UCSD-AML1 (cell line): ENCODE measurements around the gene AGPS.
"Not testable (repeated sequence)": the region's sequence is repeated elsewhere in the genome, so short reads cannot be mapped to it uniquely, and the experiment has no call there.

ENCODE experiments used
- DNase-seq: peaks from one replicate; lab custom pipeline; 2025; ENCODE audit not compliant: unreplicated experiment; lab: John Stamatoyannopoulos, UW

The AGPS gene

DNA sequence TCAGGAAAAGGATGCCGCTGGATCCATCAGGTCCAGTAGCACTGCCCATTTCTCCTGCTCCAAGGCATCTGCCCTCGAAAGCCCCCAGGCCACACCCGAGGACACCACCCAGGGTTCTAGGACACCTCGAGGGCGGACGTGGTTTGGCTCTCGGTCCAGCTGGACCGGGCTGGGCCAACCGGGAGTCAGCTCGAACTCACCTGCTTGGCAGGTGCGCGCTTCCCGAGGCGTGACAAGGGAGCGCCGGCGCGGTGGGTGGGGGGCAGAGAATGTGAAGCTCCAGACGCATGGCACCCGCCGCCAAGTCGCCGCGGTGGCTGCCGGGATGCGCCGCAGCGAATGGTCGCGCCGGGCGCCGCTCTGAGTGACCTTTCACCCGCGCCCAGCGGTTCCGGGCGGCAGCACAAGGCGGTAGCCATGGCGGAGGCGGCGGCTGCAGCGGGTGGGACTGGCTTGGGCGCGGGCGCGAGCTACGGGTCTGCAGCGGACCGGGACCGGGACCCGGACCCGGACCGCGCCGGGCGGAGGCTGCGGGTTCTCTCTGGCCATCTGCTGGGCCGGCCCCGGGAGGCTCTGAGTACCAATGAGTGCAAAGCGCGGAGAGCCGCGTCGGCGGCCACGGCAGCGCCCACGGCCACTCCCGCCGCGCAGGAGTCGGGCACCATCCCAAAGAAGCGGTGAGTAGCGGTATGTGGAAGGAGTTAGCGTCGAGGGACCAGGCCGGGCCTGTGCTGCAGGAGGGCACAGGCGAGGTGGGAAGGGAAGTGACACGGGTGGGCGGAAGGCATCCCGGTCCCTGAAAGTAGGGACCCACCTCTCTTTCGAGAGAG lies at the start of gene AGPS:
TSS of gene AGPS (plus strand) at position 401 of the 830 bp plus-strand sequence. CDS start at position 418, 17 bp downstream.
- DNase-seq, result peak; percentile 87

DNA sequence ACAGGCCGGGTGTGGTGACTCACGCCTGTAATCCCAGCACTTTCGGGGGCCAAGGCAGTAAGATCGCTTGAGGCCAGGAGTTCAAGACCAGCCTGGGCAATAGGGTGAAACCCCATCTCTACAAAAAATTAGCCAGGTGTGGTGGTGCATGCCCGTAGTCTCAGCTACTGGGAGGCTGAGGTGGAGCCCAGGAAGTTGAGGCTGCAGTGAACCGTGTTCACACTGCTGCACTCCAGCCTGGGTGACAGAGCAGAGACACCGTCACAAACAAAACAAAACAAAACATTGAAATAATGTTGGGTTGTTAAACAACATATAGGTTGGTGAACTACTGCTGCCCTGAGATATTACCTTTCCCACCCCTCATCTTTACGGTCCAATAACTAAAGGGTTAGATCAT lies 48.8 kb upstream of the AGPS start:
- DNase-seq, result no peak

- no peak for DNase-seq
These were observed 48.3 kb upstream of the AGPS start for GRCh38 chr2:177344316-177344715.

GRCh38 chr2:177346192-177346591 lies 46.4 kb upstream of the AGPS start:
- DNase-seq, result no peak

GRCh38 chr2:177347570-177347969 lies 45.0 kb upstream of the AGPS start:
- no peak for DNase-seq

GRCh38 chr2:177348118-177348654 lies 44.4 kb upstream of the AGPS start:
- no peak for DNase-seq

DNA sequence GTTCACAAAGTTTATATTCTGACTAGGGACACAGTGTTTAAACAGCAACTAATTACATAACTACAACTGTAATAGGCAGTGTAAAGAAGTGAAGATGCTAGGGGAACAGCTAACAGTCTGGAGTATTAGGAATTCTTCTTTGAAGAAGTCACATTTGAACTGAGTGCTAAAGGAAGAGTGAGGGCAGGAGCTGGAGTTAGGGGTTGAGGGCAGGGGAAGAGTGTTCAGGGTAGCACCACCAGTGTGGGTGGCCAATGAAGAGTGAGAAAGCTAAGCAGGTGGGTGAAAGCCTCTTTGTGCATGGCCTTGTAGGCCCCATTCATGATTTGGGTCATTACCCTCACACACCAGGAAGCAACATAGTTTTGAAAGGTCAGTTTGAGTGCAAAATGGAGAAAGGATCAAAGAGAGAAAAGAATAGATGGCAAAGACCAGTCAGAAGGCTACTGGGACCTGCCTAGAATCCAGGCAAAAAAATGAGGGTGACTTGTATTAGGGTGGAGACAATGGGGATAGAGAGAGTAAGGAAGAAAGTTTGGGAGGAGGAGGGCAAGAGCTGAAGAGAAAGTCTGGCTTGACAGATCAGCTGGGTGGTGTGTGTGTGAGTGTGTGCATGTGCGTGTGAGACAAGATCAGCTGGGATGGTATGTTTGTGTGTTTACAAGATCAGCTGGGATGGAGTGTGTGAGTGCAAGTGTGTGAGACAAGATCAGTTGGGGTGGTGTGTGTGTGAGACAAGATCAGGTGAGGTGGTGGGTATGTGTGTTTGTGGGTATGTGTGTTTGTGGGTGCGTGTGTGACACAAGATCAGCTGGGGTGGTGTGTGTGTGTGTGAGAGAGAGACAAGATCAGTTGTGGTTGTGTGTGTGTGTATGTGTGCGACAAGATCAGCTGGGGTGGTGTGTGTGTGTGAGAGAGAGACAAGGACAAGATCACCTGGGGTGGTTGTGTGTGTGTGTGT lies 43.6 kb upstream of the AGPS start:
- DNase-seq, result no peak

- DNase-seq, result not testable (repeated sequence)
These were observed 41.9 kb upstream of the AGPS start for GRCh38 chr2:177350624-177351023.

- not testable (repeated sequence) for DNase-seq
These were observed 41.5 kb upstream of the AGPS start for GRCh38 chr2:177351121-177351520.

GRCh38 chr2:177352441-177353186 lies 40.0 kb upstream of the AGPS start:
- no peak for DNase-seq

- DNase-seq, result no peak
These were observed 39.4 kb upstream of the AGPS start for GRCh38 chr2:177353187-177353478.

DNA sequence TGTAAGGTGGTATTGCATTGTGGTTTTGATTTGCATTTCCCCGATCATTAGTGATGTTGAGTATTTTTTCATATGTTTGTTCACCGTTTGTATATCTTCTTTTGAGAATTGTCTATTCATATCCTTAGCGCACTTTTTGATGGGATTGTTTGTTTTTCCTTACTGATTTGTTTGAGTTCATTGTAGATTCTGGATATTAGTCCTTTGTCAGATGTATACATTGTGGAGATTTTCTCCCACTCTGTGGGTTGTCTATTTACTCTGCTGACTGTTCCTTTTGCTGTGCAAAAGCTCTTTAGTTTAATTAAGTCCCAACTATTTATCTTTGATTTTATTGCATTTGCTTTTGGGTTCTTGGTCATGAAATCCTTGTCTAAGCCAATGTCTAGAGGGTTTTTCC lies 38.0 kb upstream of the AGPS start:
- not testable (repeated sequence) for DNase-seq

GRCh38 chr2:177355874-177356273 lies 36.7 kb upstream of the AGPS start:
- DNase-seq, result no peak

- DNase-seq, result no peak
These were observed 32.6 kb upstream of the AGPS start for GRCh38 chr2:177359836-177360595.

DNA sequence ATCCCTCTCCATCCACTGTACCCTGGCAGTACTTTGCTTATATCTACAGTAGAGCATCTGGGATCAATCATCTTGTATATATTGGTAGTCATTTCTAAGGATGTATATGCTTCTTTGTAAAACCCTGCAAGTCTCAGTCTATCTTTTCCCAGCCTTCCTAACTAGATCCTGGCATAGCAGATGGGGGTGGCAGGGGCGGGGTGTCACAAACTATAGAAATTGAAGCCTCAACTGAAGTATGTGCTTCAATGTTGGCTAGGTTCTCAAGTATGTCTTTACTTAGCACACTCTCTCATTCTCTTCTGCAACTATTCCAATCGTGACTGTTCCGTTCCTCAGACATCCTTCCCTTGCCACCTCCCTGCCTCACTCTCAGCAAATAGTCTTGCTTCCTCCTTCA lies 30.1 kb upstream of the AGPS start:
- no peak for DNase-seq

GRCh38 chr2:177363332-177363731 lies 29.2 kb upstream of the AGPS start:
- DNase-seq, result no peak

DNA sequence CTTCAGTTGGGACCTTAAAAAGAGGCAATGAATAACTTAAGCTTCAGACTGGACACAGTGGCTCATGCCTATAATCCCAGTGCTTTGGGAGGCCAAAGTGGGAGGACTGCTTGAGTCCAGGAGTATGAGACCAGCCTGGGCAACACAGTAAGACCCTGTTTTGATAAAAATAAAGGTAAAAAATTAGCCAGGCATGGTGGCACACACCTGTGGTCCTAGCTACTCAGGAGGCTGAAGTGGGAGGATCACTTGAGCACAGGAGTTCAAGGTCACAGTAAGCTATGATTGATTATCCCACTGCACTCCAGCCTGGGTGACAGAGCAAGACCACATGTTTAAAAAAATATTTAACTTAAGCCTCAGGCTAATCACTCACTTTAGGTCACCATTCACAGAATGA lies 26.8 kb upstream of the AGPS start:
- not testable (repeated sequence) for DNase-seq

- not testable (repeated sequence) for DNase-seq
These were observed 24.6 kb upstream of the AGPS start for GRCh38 chr2:177368023-177368422.

- DNase-seq, result no peak
These were observed 13.2 kb upstream of the AGPS start for GRCh38 chr2:177379354-177379753.

DNA sequence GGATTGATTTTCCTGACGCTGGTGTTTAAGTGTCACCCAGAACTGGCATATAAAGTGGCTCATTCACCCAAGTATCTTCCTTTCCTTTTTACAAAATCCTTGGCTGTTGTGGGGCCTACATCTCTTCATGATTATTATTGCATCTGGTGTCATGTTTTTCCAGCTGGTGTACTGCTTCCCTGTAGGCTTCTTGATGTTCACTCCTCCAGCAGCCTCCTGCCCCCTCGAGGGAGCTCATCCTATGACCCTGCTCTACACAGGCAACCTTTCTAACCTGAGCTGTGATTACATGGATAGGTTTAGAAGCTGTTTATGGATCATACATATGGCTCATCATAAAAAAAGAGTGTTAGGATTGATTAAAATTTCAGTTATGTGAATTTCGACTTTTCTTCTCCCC lies 12.4 kb upstream of the AGPS start:
- no peak for DNase-seq
